Activated CD4-positive, alpha-beta T cell treated with anti-CD3 and anti-CD28 coated beads, Interleukin-2, Interleukin-6, amounts not matched to agents 100 ng/mL and 50 ng/mL, durations not matched to agents 16 hours and 8 hours (primary cell): ENCODE results near the gene UPK2.

Experiments used
- DNase-seq: peaks from one replicate; pipeline ENCODE4 v3.0.0-alpha.2; 2020

Gene UPK2

GRCh38 chr11:118956094-118956846 lies at the start of gene UPK2:
Gene UPK2, plus strand, starts transcription at chr11:118956298. Its CDS starts 53 bp downstream, at chr11:118956351.
- DNase-seq = peak; percentile 91

- peak; percentile 94 for DNase-seq
Observed at GRCh38 chr11:118907051-118908042, 48.8 kb upstream of the UPK2 start.

GRCh38 chr11:118908264-118908663 lies 47.8 kb upstream of the UPK2 start:
- no peak for DNase-seq

- DNase-seq = no peak
Observed at GRCh38 chr11:118908901-118909618, 47.0 kb upstream of the UPK2 start.

GRCh38 chr11:118909619-118910308 lies 46.3 kb upstream of the UPK2 start:
- DNase-seq = no peak

GRCh38 chr11:118910309-118911112 lies 45.6 kb upstream of the UPK2 start:
- DNase-seq = no peak

GRCh38 chr11:118911113-118911879 lies 44.8 kb upstream of the UPK2 start:
- no peak for DNase-seq

GRCh38 chr11:118911880-118912741 lies 44.0 kb upstream of the UPK2 start:
- DNase-seq = peak; percentile 88

- DNase-seq = no peak
Observed at GRCh38 chr11:118912742-118913410, 43.2 kb upstream of the UPK2 start.

- peak; percentile 55 for DNase-seq
Observed at GRCh38 chr11:118913411-118914125, 42.5 kb upstream of the UPK2 start.

GRCh38 chr11:118914178-118914918 lies 41.8 kb upstream of the UPK2 start:
- DNase-seq = peak; percentile 78

GRCh38 chr11:118914987-118915386 lies 41.1 kb upstream of the UPK2 start:
- DNase-seq = no peak

- DNase-seq = no peak
Observed at GRCh38 chr11:118915396-118915795, 40.7 kb upstream of the UPK2 start.

- DNase-seq = no peak
Observed at GRCh38 chr11:118915941-118916841, 39.9 kb upstream of the UPK2 start.

- no peak for DNase-seq
Observed at GRCh38 chr11:118916842-118917388, 39.2 kb upstream of the UPK2 start.

- DNase-seq = peak; percentile 63
Observed at GRCh38 chr11:118917481-118918127, 38.5 kb upstream of the UPK2 start.
